SJCRH30 (cell line): ENCODE results near the gene ANKRD65. TPM values are rescaled to one million over a fixed set of nuclear protein-coding genes. Genes with fewer than 3 reads are reported as not detected.

ENCODE experiments used
- DNase-seq, 2 experiments: peaks; one replicate each; pipeline ENCODE4 v3.0.0-alpha.2; 2015 to 2020
- H3K27ac ChIP-seq: fragments of 250-450 bp; sonication (Bioruptor Pico); 2 replicates; pipeline ENCODE4 v1.5.1; 2020; ENCODE audit warnings: mild to moderate bottlenecking, moderate library complexity
- H3K27me3 ChIP-seq: fragments of 250-450 bp; sonication (Bioruptor Pico); 2 replicates; pipeline ENCODE4 v1.5.1; 2020; ENCODE audit warnings: mild to moderate bottlenecking, moderate library complexity
- H3K36me3 ChIP-seq: fragments of 250-450 bp; sonication (Bioruptor Pico); 2 replicates; pipeline ENCODE4 v1.5.1; 2020; ENCODE audit warnings: mild to moderate bottlenecking, moderate library complexity
- H3K4me1 ChIP-seq: fragments of 250-450 bp; sonication (Bioruptor Pico); 2 replicates; pipeline ENCODE4 v1.5.1; 2020; ENCODE audit warnings: mild to moderate bottlenecking, moderate library complexity
- H3K4me3 ChIP-seq: fragments of 250-450 bp; sonication (Bioruptor Pico); 2 replicates; pipeline ENCODE4 v1.5.1; 2020; ENCODE audit warnings: mild to moderate bottlenecking, moderate library complexity
- H3K9me3 ChIP-seq: fragments of 250-450 bp; sonication (Bioruptor Pico); replicated peaks from 2 replicates; pipeline ENCODE4 v1.5.1; 2020; ENCODE audit warnings: mild to moderate bottlenecking, moderate library complexity
- total RNA-seq: library from RNA; depleted of rRNA; stranded (reverse); fragments of >200 nt; shearing (Covaris generic); gene quantifications from 2 replicates; pipeline ENCODE4 v1.2.3, GENCODE V29; 2014

ANKRD65 gene
- total RNA-seq, 1 experiment from 2014 or later, result 6.2 TPM

DNA sequence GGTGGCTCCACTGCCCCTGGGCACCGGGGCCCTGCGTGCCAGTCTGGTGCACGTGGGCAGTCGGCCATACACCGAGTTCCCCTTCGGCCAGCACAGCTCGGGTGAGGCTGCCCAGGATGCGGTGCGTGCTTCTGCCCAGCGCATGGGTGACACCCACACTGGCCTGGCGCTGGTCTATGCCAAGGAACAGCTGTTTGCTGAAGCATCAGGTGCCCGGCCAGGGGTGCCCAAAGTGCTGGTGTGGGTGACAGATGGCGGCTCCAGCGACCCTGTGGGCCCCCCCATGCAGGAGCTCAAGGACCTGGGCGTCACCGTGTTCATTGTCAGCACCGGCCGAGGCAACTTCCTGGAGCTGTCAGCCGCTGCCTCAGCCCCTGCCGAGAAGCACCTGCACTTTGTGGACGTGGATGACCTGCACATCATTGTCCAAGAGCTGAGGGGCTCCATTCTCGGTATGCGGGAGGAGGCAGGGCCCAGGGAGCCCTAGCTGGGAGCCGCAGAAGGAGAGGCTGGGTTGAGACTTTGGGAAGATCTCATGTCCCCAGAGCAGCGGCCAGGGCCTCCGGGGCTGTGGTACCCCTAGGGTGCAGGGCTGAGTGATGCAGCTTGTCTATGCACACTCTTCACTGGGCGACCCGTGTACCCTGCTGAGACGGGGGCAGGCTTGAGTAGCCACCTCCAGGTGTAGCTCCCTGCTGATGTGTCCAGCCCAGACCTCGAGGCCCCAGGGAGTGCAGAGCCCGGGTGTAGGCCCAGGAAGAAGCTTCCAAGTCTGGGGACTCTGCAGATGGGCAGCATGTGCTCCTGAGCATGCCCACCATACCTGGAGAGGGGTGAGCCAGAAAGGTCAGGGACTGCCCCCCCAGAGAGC lies 16.2 kb upstream of the ANKRD65 start:
- Histone ChIP-seq H3K4me1 (peaks cover 37% of the 10 kb centered on the region), H3K27ac (no peak overlapping the region), H3K27me3 (peaks cover 3% of the 10 kb centered on the region; the same call in 1 of the 2 replicates), H3K4me3 (no peak overlapping the region), H3K36me3 (no peaks in the 10 kb centered on the region), H3K9me3 (no peaks in the 10 kb centered on the region)
- DNase-seq, result no peak

DNA sequence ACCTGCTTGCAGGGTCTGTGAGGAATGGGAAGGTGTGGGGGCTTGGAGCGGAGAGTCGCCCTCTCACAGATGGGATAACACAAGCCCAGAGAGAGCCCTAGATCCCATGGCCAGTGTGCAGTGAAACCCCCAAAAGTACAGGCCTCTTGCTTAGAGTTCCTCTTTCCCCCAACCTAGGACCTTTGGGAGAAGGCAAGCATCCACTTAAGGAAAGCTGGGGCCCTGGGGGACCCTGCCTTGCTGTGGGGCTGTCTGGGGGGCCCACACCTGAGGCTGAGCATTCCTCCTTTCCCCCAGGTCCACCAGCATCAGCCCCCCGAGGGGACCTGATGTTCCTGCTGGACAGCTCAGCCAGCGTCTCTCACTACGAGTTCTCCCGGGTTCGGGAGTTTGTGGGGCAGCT lies 15.6 kb upstream of the ANKRD65 start:
- peaks cover 42% of the 10 kb centered on the region for H3K4me1 ChIP-seq
- H3K36me3 ChIP-seq, result no peaks in the 10 kb centered on the region
- H3K27me3 ChIP-seq, result no peaks in the 10 kb centered on the region
- no peak overlapping the region for H3K4me3 ChIP-seq
- no peak overlapping the region for H3K27ac ChIP-seq
- H3K9me3 ChIP-seq, result no peaks in the 10 kb centered on the region
- DNase-seq, result no peak

DNA sequence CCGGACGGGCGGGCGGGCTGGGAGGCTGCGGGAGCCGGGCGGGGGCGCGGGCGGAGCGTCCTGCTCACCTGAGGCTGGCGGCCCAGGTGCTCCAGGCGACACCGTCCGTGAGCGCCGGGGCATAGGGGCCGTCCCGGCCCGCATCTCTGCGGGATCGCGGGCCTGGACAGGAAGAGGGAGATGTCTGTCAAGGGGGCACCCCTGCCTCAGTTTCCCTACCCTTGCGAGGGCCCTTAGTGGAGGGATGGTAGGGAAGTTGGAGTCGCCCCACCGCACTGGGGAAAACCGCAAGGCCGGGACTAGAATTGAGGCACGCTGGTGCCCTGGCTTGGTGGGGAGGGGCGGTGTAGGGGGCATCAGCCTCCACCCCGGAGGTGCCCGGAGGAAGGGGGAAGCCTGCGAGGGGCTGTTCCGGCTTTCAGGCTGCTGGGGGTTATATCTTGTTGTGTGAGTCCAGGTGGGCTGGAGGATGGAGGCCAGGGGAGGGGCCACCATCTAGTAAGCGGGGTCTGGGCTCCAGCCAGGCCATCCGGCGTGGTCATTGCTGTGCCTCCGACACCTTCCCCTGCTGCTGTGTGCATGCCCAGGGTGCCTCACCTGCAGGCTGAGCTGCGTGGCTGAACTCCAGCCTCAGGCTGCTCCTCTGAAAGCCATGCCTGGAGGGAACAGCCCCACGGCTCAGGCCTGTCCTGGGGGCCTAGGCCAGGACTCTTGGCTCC lies 15.0 kb upstream of the ANKRD65 start:
- no peaks in the 10 kb centered on the region for H3K9me3 ChIP-seq
- no peak overlapping the region for H3K4me3 ChIP-seq
- no peaks in the 10 kb centered on the region for H3K36me3 ChIP-seq
- H3K27me3 ChIP-seq, result no peaks in the 10 kb centered on the region
- H3K27ac ChIP-seq, result no peak overlapping the region
- no peak for DNase-seq
- peaks cover 42% of the 10 kb centered on the region for H3K4me1 ChIP-seq

DNA sequence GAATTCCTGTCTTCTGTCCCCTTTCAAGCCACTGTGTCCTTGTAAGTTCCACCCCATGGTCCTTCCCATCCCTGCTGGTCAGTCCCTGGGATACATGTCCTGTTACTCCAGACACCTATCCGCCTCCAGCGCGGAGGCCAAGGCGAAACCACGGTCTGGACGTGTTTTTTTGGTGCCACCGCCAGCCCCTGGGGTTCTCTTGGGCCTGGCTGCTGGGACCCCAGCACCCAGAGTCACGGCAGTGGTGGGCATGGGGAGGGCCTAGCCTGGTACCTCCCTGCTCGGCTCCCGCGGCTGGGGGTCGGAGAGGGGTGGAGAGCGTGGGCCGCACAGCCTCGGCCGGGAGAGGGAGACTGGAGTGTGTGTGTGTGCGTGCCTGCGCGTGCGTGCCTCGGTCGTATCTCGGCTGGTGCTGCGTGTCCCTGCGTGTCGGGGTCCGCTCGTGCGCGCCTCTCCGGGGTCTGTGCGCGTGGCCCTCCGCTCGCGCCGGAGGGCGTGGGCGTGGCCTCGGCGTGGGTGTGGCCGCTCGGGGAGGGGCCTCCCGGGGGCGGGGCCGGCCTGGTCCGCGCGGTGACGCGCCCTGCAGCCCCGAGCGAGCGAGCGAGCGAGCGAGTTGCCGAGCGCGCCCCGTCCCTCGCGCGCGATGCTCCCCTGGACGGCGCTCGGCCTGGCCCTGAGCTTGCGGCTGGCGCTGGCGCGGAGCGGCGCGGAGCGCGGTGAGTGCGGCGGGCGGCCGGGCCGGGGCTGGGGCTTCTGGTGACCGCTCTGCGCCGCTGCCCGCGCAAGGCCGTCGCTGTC lies 14.2 kb upstream of the ANKRD65 start, which contains the start of gene VWA1:
VWA1 (plus strand) TSS at position 585 of the 798 bp plus-strand sequence; CDS start at position 644, 59 bp downstream.
- Histone ChIP-seq H3K27me3 (no peaks in the 10 kb centered on the region), H3K4me3 (peak within 1 kb of the TSS; percentile 50), H3K27ac (peak within 1 kb of the TSS; percentile 91), H3K9me3 (no peaks in the 10 kb centered on the region), H3K36me3 (no peaks in the 10 kb centered on the region), H3K4me1 (peaks cover 40% of the 10 kb centered on the region)
- no peak for DNase-seq

DNA sequence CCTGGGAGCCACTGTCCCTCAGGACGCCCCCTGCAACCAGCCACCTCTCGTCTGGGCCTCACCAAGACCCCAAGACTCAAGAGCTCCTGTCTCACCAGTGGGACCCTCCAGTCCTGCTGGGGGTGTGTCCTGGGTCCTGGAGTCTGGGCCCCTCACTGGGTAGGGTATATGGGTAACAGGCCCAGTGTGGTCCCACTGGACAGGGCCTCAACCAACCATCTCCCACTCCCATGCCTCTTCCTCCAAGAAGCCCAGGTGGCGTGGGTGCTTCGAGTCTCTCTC lies 13.7 kb upstream of the ANKRD65 start:
- H3K4me3 ChIP-seq, result peak overlapping the region; percentile 50
- H3K36me3 ChIP-seq, result no peaks in the 10 kb centered on the region
- no peaks in the 10 kb centered on the region for H3K27me3 ChIP-seq
- H3K9me3 ChIP-seq, result no peaks in the 10 kb centered on the region
- peaks cover 45% of the 10 kb centered on the region for H3K4me1 ChIP-seq
- no peak for DNase-seq
- H3K27ac ChIP-seq, result peak overlapping the region; percentile 91

DNA sequence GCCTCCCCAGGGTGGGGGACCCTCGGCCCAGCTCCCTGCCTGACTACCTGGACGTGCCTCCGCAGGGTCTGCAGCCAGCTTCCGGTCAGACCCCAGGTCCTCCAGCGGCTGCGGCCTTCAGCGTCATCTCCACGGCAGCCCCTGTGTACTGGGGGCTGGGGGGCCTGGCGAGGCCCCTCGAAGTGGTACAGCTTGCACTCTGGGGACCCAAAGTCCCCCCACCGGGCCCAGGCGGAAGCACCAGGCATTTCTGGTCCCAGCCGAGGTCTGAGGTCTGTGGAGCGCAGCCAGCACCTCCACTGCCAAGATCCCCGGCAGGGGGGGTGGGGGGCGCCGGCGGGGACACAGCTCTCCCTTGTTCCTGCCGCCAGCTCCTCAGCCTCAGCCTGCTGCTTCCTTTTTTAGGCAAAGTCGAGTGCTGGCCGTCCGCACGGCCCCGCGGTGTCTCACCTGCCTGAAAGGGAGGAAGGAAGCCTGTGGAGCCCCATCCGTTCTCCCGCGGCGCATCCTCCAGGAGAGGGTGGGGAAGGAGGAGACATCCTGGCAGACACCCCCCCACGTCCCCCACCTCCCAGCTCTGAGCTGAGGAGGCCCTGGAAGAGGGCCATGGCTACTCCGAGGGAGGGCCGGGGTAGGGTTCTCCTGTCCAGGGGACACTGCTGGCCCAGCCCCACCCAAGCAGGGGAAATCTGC lies 13.2 kb upstream of the ANKRD65 start:
- peak overlapping the region; percentile 50 for H3K4me3 ChIP-seq
- peak overlapping the region; percentile 91 for H3K27ac ChIP-seq
- H3K4me1 ChIP-seq, result peaks cover 49% of the 10 kb centered on the region
- peak; percentile 74 to 75 for DNase-seq
- H3K36me3 ChIP-seq, result no peaks in the 10 kb centered on the region
- H3K9me3 ChIP-seq, result no peaks in the 10 kb centered on the region
- no peaks in the 10 kb centered on the region for H3K27me3 ChIP-seq

DNA sequence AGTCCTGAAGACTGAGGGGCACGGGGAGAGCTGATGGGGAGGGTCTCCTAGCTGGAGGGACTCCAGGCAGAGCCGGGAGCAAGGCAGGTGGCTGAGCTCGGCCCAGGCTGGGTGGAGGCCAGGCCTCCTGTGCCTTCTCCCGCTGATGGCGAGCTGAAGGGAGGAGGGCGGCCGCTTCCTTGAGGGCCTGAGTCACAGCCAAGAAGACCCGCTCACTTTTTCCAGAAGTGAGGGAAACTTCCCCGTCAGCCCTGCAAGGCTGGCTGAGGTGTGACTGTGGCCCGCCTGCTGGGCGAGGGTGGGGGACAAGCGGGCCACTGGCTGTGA lies 12.7 kb upstream of the ANKRD65 start:
- Histone ChIP-seq H3K27me3 (no peaks in the 10 kb centered on the region), H3K9me3 (no peaks in the 10 kb centered on the region), H3K4me3 (peak overlapping the region; percentile 50), H3K4me1 (peaks cover 49% of the 10 kb centered on the region), H3K27ac (peak overlapping the region; percentile 91), H3K36me3 (no peaks in the 10 kb centered on the region)
- peak; percentile 64 to 72 for DNase-seq

DNA sequence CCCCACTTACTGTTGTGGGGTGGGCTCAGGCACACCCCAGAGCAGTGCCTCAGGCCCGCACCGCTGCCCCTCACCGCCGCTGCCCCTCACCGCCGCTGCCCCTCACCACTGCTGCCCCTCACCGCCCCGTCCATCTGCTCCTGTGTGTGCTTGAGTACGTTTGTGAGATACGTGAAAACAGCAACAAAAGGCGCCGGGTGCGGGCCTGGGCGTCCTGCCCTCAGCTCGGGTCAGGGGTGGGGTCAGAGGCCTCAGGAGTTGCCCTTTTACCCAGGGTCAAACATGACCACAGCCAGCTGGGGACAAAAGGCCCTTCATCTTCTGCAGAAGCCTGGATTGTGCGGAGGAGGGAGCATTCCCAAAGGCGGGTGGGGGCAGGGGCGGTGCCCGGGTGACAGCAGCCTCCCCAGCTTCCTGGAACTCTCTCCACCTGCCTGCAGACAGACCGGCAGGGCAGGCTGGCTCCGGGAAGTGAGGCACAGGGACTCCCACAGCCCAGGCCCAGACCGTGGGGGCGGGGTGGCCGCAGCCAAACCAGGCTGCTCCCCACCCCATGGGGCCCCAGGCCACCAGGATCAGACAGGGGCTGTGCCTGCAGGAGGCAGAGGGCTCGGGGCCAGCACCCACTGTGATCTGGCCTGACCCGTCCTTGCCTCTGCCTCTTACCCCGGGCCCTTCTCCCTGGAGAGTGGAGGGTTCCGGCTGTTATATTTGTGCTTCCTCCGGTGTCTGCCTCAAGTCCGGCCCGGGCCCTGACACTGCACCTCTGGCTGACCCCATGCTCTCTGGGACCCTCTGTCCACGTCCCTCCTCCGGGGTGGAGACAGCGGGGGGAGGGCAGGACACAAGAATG lies 12.1 kb upstream of the ANKRD65 start:
- Histone ChIP-seq H3K4me3 (peak overlapping the region; percentile 50), H3K4me1 (peaks cover 48% of the 10 kb centered on the region), H3K9me3 (no peaks in the 10 kb centered on the region), H3K36me3 (no peaks in the 10 kb centered on the region), H3K27ac (peak overlapping the region; percentile 91), H3K27me3 (no peaks in the 10 kb centered on the region)
- peak; percentile 90 to 92 for DNase-seq

DNA sequence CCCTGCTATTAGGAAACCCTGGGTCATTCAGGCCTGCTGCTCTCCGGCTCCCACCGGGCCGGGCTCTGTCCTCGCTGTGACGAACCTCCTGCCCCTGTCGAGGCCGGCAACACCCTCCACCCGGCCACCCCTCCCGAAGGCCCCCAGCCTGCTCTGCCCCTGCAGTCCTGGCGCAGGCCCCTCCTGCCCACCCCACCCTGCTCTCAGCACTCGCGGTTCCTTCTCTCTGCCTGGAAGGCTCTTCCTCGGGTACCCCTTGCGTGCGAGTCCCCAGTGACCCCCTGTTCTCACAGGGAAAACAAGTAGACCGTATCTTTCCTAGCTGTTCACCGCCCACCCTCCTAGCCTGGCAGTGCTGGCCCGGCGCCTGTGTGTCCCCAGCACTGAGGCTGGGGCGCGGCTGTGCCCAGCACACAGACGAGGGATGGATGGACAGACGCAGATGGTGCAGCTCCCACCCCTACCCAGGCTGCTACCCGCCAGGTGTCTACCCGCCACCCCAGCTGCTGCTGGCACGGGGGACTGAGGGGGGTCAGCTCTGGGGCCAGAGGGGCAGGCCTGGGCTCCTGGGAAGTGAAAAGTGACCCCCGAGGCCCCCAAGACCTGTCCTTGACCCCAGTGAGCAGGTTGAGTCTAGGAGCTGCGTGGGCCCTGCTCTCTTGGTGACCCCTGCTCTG lies 11.3 kb upstream of the ANKRD65 start:
- DNase-seq, result peak; percentile 93
- peak overlapping the region; percentile 50 for H3K4me3 ChIP-seq
- no peaks in the 10 kb centered on the region for H3K27me3 ChIP-seq
- peak overlapping the region; percentile 91 for H3K27ac ChIP-seq
- H3K36me3 ChIP-seq, result no peaks in the 10 kb centered on the region
- H3K9me3 ChIP-seq, result no peaks in the 10 kb centered on the region
- peaks cover 42% of the 10 kb centered on the region; the same call in 1 of the 2 replicates for H3K4me1 ChIP-seq

DNA sequence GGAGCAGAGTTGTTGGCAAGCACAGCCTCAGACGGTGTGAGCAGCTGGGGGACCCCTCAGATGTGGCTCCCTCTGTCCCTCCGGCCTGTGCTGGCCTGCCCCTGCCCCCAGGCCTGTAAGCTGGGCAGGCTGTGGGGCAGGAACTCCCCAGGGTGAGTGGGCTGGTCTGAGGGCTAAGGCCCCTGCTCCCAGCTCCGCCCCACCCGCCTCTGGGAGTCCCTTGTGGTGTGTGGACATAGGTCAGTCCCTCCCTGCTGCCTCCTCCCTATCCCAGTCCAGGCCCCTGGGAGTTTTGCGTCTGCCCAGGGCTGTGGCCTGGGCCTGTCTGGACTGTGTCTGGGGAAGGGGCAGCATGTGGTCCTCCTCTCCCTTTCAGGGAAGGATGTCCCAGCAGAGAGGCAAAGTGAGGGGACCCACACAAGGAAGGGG lies 10.8 kb upstream of the ANKRD65 start:
- peak overlapping the region; percentile 50 for H3K4me3 ChIP-seq
- H3K9me3 ChIP-seq, result no peaks in the 10 kb centered on the region
- DNase-seq, result peak; percentile 95 to 97
- no peaks in the 10 kb centered on the region for H3K36me3 ChIP-seq
- H3K27me3 ChIP-seq, result no peaks in the 10 kb centered on the region
- H3K4me1 ChIP-seq, result peaks cover 42% of the 10 kb centered on the region; the same call in 1 of the 2 replicates
- H3K27ac ChIP-seq, result peak overlapping the region; percentile 91

DNA sequence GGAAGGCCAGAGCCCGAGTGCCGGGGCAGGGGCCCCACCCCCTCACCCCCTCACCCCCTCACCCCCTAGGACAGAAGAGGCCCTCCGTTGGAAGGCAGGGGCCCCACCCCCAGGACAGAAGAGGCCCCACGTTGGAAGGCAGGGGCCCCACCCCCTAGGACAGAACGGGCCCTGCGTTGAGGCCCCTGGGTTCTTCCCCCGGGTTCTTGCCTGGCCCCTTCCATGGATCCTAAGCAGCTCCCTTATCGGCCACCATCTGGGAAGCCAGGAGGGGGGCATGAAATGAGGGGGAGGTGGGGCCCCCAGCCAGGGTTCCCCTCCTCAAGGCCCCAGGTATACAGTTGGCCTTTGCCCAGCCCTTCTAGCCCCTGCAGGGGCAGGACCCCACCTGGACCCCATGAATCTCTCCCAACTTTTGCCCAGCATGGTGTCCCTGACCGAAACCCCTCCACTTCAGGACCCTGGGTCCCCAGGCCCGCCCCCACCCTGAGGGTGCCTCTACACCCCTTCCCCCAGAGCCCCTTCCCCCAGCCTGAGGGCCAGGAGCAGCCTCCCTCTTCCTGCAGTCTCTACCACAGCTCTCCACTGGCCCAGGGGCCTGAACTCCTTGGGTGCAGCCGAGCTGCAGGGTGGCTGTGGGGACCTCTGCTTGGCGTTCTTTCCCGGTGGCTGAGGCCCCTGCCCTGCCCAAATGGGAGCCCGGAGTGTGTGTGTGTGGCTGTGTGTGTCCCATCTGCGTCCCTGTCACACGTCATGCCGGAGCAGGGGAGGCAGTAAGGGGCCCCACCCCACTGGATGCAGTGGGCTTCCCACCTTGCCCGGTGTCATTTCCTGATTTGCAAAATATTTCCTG lies 10.1 kb upstream of the ANKRD65 start:
- no peaks in the 10 kb centered on the region for H3K9me3 ChIP-seq
- H3K27ac ChIP-seq, result peak overlapping the region; percentile 91
- H3K27me3 ChIP-seq, result no peaks in the 10 kb centered on the region
- DNase-seq, result no peak
- peaks cover 48% of the 10 kb centered on the region; the same call in 1 of the 2 replicates for H3K4me1 ChIP-seq
- H3K4me3 ChIP-seq, result peak overlapping the region; percentile 50
- H3K36me3 ChIP-seq, result no peaks in the 10 kb centered on the region

DNA sequence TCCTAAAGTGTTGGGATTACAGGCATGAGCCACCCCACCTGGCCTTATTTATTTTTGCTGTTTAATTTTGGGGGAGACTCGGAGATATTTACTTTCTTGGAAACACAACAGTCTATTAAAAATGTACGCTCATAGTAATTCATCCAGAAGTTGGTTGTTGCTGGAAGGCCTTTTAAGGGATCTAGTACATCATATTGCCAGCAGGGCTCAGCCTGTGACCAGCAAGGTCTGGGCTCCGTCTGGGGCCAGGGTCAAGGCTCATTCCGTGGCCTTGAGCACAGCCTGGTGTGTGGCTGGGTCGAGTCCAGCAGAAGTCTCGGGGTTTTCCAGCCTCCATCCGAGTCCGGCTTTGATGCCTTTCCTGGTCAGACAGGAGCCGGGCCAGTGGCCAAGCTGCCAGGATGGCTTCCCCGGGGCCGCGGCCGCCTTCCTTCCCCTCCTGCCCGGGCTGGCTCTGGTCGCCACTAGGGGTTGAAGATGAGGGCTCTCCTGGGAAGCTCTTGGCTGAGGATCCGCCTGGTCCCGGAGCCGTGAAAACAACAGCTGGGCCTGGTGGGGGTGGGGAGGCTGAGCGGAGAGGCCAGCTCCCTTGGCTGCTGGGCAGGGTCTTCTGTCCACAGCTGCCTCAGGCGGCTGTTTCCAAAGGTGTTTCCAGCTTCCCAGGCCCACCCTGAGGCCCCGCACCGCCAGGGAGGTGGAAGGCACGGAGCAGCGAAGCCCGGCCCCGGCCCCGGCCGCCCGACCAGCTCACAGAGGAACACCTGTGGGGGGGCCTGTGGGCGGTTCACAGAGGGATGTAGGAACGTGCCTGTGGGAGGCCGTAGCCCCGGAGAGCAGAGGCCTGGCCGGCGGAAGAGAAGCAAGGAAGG lies 9.3 kb upstream of the ANKRD65 start:
- Histone ChIP-seq H3K27me3 (no peaks in the 10 kb centered on the region), H3K4me3 (peak overlapping the region; percentile 46), H3K4me1 (peaks cover 53% of the 10 kb centered on the region; the same call in 1 of the 2 replicates), H3K36me3 (no peaks in the 10 kb centered on the region), H3K27ac (peak overlapping the region; percentile 91), H3K9me3 (no peaks in the 10 kb centered on the region)
- DNase-seq, result peak; percentile 95 to 98
